Neutrophil (primary cell): ENCODE measurements around the gene MED9.

ENCODE experiments used
- H3K27ac ChIP-seq: fragments of 200-600 bp; sonication (generic); 2 replicates; pipeline ENCODE4 v1.5.1; 2016; ENCODE audit warnings: mild to moderate bottlenecking, moderate library complexity
- H3K27me3 ChIP-seq: fragments of 200-600 bp; sonication (generic); 2 replicates; pipeline ENCODE4 v1.6.0; 2016; ENCODE audit warnings: mild to moderate bottlenecking
- H3K36me3 ChIP-seq: fragments of 200-600 bp; sonication (generic); 2 replicates; pipeline ENCODE4 v1.5.1; 2017
- H3K4me1 ChIP-seq, 2 experiments: fragments of 200-600 bp in 1 of 2; sonication (generic) in 1 of 2; 1 replicate in 1 of 2; 2 replicates in 1 of 2; pipeline versions ENCODE4 v1.5.1 to v1.6.1; 2013 to 2016; ENCODE audit warnings: low read depth in 1 of 2, low read length in 1 of 2, mild to moderate bottlenecking in 1 of 2, moderate library complexity in 1 of 2; ENCODE audit not compliant: control insufficient read depth in 1 of 2, insufficient read depth in 1 of 2
- H3K4me3 ChIP-seq, 2 experiments: fragments of 200-600 bp in 1 of 2; sonication (generic) in 1 of 2; 1 replicate in 1 of 2; 2 replicates in 1 of 2; pipeline ENCODE4 v1.5.1; 2013 to 2016; ENCODE audit warnings: low read depth in 1 of 2, low read length in 1 of 2, mild to moderate bottlenecking in 1 of 2, moderate library complexity in 1 of 2
- H3K9me3 ChIP-seq: fragments of 200-600 bp; sonication (generic); 2 replicates; pipeline ENCODE4 v1.5.1; 2016
- CTCF ChIP-seq: fragments of 200-600 bp; sonication (generic); IDR thresholded peaks from 2 replicates; pipeline ENCODE4 v1.5.1; 2016; ENCODE audit warnings: antibody characterized with exemption

Gene MED9

GRCh38 chr17:17516941-17517720, 40.3 kb downstream of the MED9 start:
- Histone ChIP-seq H3K4me1 (no peaks in the 10 kb centered on the region), H3K9me3 (no peaks in the 10 kb centered on the region), H3K27me3 (no peaks in the 10 kb centered on the region), H3K27ac (no peak overlapping the region), H3K36me3 (no peaks in the 10 kb centered on the region), H3K4me3 (no peak overlapping the region)
- TF ChIP-seq CTCF: no peak

- Histone ChIP-seq H3K4me1 (no peaks in the 10 kb centered on the region), H3K27me3 (no peaks in the 10 kb centered on the region), H3K36me3 (no peaks in the 10 kb centered on the region), H3K4me3 (no peak overlapping the region), H3K9me3 (no peaks in the 10 kb centered on the region), H3K27ac (no peak overlapping the region)
- no peak for TF ChIP-seq CTCF
Observed at GRCh38 chr17:17518014-17518413, 41.2 kb downstream of the MED9 start.

GRCh38 chr17:17518951-17519350, 42.2 kb downstream of the MED9 start:
- Histone ChIP-seq H3K4me1 (no peaks in the 10 kb centered on the region), H3K27me3 (no peaks in the 10 kb centered on the region), H3K4me3 (no peak overlapping the region), H3K36me3 (no peaks in the 10 kb centered on the region), H3K27ac (no peak overlapping the region), H3K9me3 (no peaks in the 10 kb centered on the region)
- no peak for TF ChIP-seq CTCF

- H3K27ac ChIP-seq: no peak overlapping the region
- no peaks in the 10 kb centered on the region for H3K9me3 ChIP-seq
- H3K4me3 ChIP-seq: no peak overlapping the region
- H3K4me1 ChIP-seq: no peaks in the 10 kb centered on the region
- H3K27me3 ChIP-seq: no peaks in the 10 kb centered on the region
- TF ChIP-seq CTCF: no peak
- H3K36me3 ChIP-seq: no peaks in the 10 kb centered on the region
Observed at GRCh38 chr17:17519886-17520285, 43.1 kb downstream of the MED9 start.

- no peak overlapping the region for H3K4me3 ChIP-seq
- TF ChIP-seq CTCF: no peak
- no peaks in the 10 kb centered on the region for H3K4me1 ChIP-seq
- no peak overlapping the region for H3K27ac ChIP-seq
- H3K27me3 ChIP-seq: no peaks in the 10 kb centered on the region
- no peaks in the 10 kb centered on the region for H3K36me3 ChIP-seq
- H3K9me3 ChIP-seq: no peaks in the 10 kb centered on the region
Observed at GRCh38 chr17:17520599-17521232, 43.9 kb downstream of the MED9 start.
